Kasumi-1 (cell line): ENCODE measurements around the gene PEBP1.

Source experiments
- DNase-seq, 2 experiments: peaks; one replicate each; lab custom pipeline; 2025; lab: John Stamatoyannopoulos, UW

The PEBP1 gene

GRCh38 chr12:118193958-118194357, 58.0 kb downstream of the PEBP1 start:
- DNase-seq: no peak
